ENCODE measurements around the gene C4BPA. TPM values are rescaled to one million over a fixed set of nuclear protein-coding genes. Genes with fewer than 3 reads are reported as not detected.

The C4BPA gene
- total RNA-seq, 1 donor from 2014 or later, result 0.52 TPM

DNA sequence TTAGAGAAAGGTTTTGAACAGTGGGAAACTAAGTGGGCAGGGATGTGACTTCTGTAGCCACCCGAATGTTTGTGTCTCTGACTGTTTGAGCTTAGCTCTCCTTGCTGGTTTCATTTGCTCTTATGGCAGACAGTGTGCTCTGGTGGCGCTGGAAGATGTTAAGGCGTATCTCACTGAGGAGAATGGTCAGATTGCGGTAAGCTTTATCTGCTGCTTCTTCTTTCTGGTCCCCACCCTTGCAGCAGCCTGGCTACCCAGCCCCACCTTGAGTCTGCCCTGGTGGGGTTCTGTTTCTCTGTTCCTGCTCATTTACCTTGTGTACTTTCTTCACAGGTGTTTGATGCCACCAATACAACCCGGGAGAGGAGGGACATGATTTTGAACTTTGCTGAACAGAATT is 41.0 kb upstream of the C4BPA start:
- peaks cover 11 to 33% (median 28%) of the 10 kb centered on the region in 3 donors for H3K4me1 ChIP-seq (ENCODE audit: control insufficient read depth in 3 of 3, insufficient read depth in 3 of 3, low read length in 3 of 3)
- no peak overlapping the region for H3K9ac ChIP-seq (ENCODE audit: low read depth in 1 of 3, low read length in 3 of 3)
- no peak overlapping the region for H3K4me3 ChIP-seq (ENCODE audit: low read length in 3 of 3)
- H3K27ac ChIP-seq (ENCODE audit: low read depth, low read length), result no peak overlapping the region
- no peaks in the 10 kb centered on the region for H3K9me3 ChIP-seq (ENCODE audit: control insufficient read depth in 3 of 3, low read length in 3 of 3)
- peaks cover 27 to 50% (median 37%) of the 10 kb centered on the region in 3 donors for H3K36me3 ChIP-seq (ENCODE audit: control insufficient read depth in 3 of 3, insufficient read depth in 3 of 3, low read length in 3 of 3)
- H3K27me3 ChIP-seq (ENCODE audit: control insufficient read depth in 3 of 3, insufficient read depth in 3 of 3, low read length in 3 of 3), result no peaks in the 10 kb centered on the region

GRCh38 chr1:207064561-207064960 is 39.5 kb upstream of the C4BPA start:
- H3K27ac ChIP-seq (ENCODE audit: low read depth, low read length), result peak overlapping the region; percentile 57
- no peaks in the 10 kb centered on the region for H3K9me3 ChIP-seq (ENCODE audit: control insufficient read depth in 3 of 3, low read length in 3 of 3)
- no peak overlapping the region for H3K4me3 ChIP-seq (ENCODE audit: low read length in 3 of 3)
- peaks cover 4 to 22% (median 17%) of the 10 kb centered on the region in 3 donors for H3K4me1 ChIP-seq (ENCODE audit: control insufficient read depth in 3 of 3, insufficient read depth in 3 of 3, low read length in 3 of 3)
- no peaks in the 10 kb centered on the region for H3K27me3 ChIP-seq (ENCODE audit: control insufficient read depth in 3 of 3, insufficient read depth in 3 of 3, low read length in 3 of 3)
- peak overlapping the region in 1 of 3 donors; percentile 61 for H3K9ac ChIP-seq (ENCODE audit: low read depth in 1 of 3, low read length in 3 of 3)
- H3K36me3 ChIP-seq (ENCODE audit: control insufficient read depth in 3 of 3, insufficient read depth in 3 of 3, low read length in 3 of 3), result peaks cover 39 to 61% (median 50%) of the 10 kb centered on the region in 3 donors

- H3K4me1 ChIP-seq (ENCODE audit: control insufficient read depth in 3 of 3, insufficient read depth in 3 of 3, low read length in 3 of 3), result peaks cover 3 to 18% (median 10%) of the 10 kb centered on the region in 3 donors
- no peak overlapping the region for H3K4me3 ChIP-seq (ENCODE audit: low read length in 3 of 3)
- H3K9ac ChIP-seq (ENCODE audit: low read depth in 1 of 3, low read length in 3 of 3), result no peak overlapping the region
- H3K9me3 ChIP-seq (ENCODE audit: control insufficient read depth in 3 of 3, low read length in 3 of 3), result no peaks in the 10 kb centered on the region
- no peak overlapping the region for H3K27ac ChIP-seq (ENCODE audit: low read depth, low read length)
- H3K36me3 ChIP-seq (ENCODE audit: control insufficient read depth in 3 of 3, insufficient read depth in 3 of 3, low read length in 3 of 3), result peaks cover 50 to 75% (median 53%) of the 10 kb centered on the region in 3 donors
- no peaks in the 10 kb centered on the region for H3K27me3 ChIP-seq (ENCODE audit: control insufficient read depth in 3 of 3, insufficient read depth in 3 of 3, low read length in 3 of 3)
Measured at GRCh38 chr1:207067185-207067584, 36.8 kb upstream of the C4BPA start.

DNA sequence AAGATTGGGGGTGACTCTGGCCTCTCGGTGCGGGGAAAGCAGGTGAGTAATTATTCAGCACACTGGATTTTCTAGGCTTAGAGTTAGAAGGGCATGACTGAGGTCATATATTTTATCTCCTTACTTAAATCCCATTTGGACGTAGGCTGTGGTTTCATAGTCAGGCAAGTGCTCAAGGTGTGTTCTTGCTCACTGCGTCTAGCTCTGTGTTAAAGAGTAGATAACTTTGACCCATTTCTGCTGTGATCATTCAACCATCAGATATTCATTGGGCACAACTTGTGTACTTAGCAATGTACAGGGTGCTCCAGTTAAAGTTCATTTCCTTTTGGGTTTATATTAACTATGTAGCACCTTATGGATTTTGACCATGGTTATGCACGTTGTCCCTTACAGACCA is 36.4 kb upstream of the C4BPA start:
- no peak overlapping the region for H3K27ac ChIP-seq (ENCODE audit: low read depth, low read length)
- no peak overlapping the region for H3K9ac ChIP-seq (ENCODE audit: low read depth in 1 of 3, low read length in 3 of 3)
- H3K36me3 ChIP-seq (ENCODE audit: control insufficient read depth in 3 of 3, insufficient read depth in 3 of 3, low read length in 3 of 3), result peaks cover 48 to 75% (median 52%) of the 10 kb centered on the region in 3 donors
- H3K9me3 ChIP-seq (ENCODE audit: control insufficient read depth in 3 of 3, low read length in 3 of 3), result no peaks in the 10 kb centered on the region
- peaks cover 3 to 18% (median 10%) of the 10 kb centered on the region in 3 donors for H3K4me1 ChIP-seq (ENCODE audit: control insufficient read depth in 3 of 3, insufficient read depth in 3 of 3, low read length in 3 of 3)
- no peaks in the 10 kb centered on the region for H3K27me3 ChIP-seq (ENCODE audit: control insufficient read depth in 3 of 3, insufficient read depth in 3 of 3, low read length in 3 of 3)
- no peak overlapping the region for H3K4me3 ChIP-seq (ENCODE audit: low read length in 3 of 3)

DNA sequence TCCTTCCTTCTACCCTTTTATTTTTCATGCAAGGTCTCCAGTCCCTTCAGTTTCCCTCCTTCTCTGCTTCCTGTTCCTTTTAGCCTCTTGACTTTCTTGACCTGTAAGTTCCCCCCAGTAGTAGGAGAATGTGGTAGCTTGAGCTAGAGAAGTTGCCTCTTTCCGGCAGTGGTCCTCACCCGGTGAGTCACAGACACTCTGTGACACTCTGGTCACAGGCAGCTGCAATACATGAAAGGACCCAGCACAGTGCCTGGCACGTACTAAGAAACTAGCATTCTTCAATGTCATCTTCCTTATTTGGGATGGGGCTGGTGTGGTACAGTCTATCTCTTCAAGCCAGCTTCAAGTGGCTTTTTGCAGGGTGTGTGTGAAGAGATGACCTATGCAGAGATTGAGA is 35.0 kb upstream of the C4BPA start:
- Histone ChIP-seq H3K9me3 (ENCODE audit: control insufficient read depth in 3 of 3, low read length in 3 of 3) (no peaks in the 10 kb centered on the region), H3K27ac (ENCODE audit: low read depth, low read length) (no peak overlapping the region), H3K9ac (ENCODE audit: low read depth in 1 of 3, low read length in 3 of 3) (no peak overlapping the region), H3K27me3 (ENCODE audit: control insufficient read depth in 3 of 3, insufficient read depth in 3 of 3, low read length in 3 of 3) (no peaks in the 10 kb centered on the region), H3K36me3 (ENCODE audit: control insufficient read depth in 3 of 3, insufficient read depth in 3 of 3, low read length in 3 of 3) (peaks cover 34 to 69% (median 45%) of the 10 kb centered on the region in 3 donors), H3K4me1 (ENCODE audit: control insufficient read depth in 3 of 3, insufficient read depth in 3 of 3, low read length in 3 of 3) (peaks cover 3 to 10% (median 9%) of the 10 kb centered on the region in 3 donors), H3K4me3 (ENCODE audit: low read length in 3 of 3) (no peak overlapping the region)

DNA sequence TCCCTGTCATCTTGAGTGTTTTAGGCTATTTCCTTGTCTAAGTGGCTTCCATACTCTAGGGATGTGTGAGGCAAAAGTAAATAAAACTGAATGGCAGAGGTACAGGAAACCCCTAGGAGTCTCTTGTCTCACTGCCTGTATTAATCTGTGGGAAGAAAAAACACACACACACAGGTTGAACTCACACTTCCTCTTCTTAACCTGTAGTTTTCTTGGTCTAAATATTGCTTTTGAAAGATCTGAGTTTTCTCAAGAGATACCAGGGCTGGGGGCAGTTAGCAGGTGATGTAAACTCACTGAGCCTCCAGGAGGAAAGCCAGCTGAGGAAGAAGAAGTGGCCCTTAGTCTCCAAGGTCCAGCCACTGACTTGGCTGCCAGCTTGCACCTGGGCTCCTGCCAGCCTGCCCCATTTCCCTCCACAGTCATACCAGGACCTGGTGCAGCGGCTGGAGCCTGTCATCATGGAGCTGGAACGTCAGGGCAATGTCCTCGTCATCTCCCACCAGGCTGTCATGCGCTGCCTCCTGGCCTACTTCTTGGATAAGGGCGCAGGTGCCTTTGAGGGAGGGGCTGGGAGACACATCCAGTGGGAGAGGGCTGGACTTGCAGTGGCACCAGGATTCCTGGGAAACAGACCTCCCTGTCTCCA is 34.1 kb upstream of the C4BPA start:
- no peaks in the 10 kb centered on the region for H3K27me3 ChIP-seq (ENCODE audit: control insufficient read depth in 3 of 3, insufficient read depth in 3 of 3, low read length in 3 of 3)
- no peaks in the 10 kb centered on the region for H3K9me3 ChIP-seq (ENCODE audit: control insufficient read depth in 3 of 3, low read length in 3 of 3)
- peaks cover 0 to 7% (median 5%) of the 10 kb centered on the region in 3 donors for H3K4me1 ChIP-seq (ENCODE audit: control insufficient read depth in 3 of 3, insufficient read depth in 3 of 3, low read length in 3 of 3)
- no peak overlapping the region for H3K4me3 ChIP-seq (ENCODE audit: low read length in 3 of 3)
- H3K36me3 ChIP-seq (ENCODE audit: control insufficient read depth in 3 of 3, insufficient read depth in 3 of 3, low read length in 3 of 3), result peaks cover 31 to 75% (median 54%) of the 10 kb centered on the region in 3 donors
- H3K27ac ChIP-seq (ENCODE audit: low read depth, low read length), result no peak overlapping the region
- H3K9ac ChIP-seq (ENCODE audit: low read depth in 1 of 3, low read length in 3 of 3), result peak overlapping the region in 1 of 3 donors; percentile 8

DNA sequence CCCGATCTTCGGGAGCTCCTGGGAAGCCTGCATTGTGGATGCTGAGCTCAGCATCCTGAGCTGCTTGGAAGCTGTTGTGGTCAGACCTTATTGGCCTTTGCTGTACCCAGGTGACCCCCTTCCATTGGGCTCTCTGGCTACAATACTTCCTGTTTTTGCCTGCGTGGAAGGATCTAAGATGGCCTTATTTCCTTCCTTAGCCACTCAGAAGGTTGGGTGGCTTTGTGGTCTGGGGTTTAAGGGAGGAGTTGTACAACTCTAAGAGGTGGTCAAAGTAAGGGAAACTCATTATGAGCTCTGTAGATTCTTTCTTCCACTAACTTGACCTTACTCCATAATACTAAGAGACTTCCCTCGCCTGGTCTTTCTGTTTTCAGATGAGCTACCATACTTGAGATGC is 33.2 kb upstream of the C4BPA start:
- no peaks in the 10 kb centered on the region for H3K27me3 ChIP-seq (ENCODE audit: control insufficient read depth in 3 of 3, insufficient read depth in 3 of 3, low read length in 3 of 3)
- H3K27ac ChIP-seq (ENCODE audit: low read depth, low read length), result no peak overlapping the region
- H3K4me1 ChIP-seq (ENCODE audit: control insufficient read depth in 3 of 3, insufficient read depth in 3 of 3, low read length in 3 of 3), result peaks cover 0 to 7% (median 5%) of the 10 kb centered on the region in 3 donors
- no peak overlapping the region for H3K9ac ChIP-seq (ENCODE audit: low read depth in 1 of 3, low read length in 3 of 3)
- no peaks in the 10 kb centered on the region for H3K9me3 ChIP-seq (ENCODE audit: control insufficient read depth in 3 of 3, low read length in 3 of 3)
- peaks cover 31 to 75% (median 57%) of the 10 kb centered on the region in 3 donors for H3K36me3 ChIP-seq (ENCODE audit: control insufficient read depth in 3 of 3, insufficient read depth in 3 of 3, low read length in 3 of 3)
- H3K4me3 ChIP-seq (ENCODE audit: low read length in 3 of 3), result no peak overlapping the region

- peaks cover 0 to 8% (median 8%) of the 10 kb centered on the region in 3 donors for H3K4me1 ChIP-seq (ENCODE audit: control insufficient read depth in 3 of 3, insufficient read depth in 3 of 3, low read length in 3 of 3)
- H3K9ac ChIP-seq (ENCODE audit: low read depth in 1 of 3, low read length in 3 of 3), result no peak overlapping the region
- H3K4me3 ChIP-seq (ENCODE audit: low read length in 3 of 3), result no peak overlapping the region
- peaks cover 31 to 69% (median 57%) of the 10 kb centered on the region in 3 donors for H3K36me3 ChIP-seq (ENCODE audit: control insufficient read depth in 3 of 3, insufficient read depth in 3 of 3, low read length in 3 of 3)
- H3K27ac ChIP-seq (ENCODE audit: low read depth, low read length), result no peak overlapping the region
- no peaks in the 10 kb centered on the region for H3K9me3 ChIP-seq (ENCODE audit: control insufficient read depth in 3 of 3, low read length in 3 of 3)
- no peaks in the 10 kb centered on the region for H3K27me3 ChIP-seq (ENCODE audit: control insufficient read depth in 3 of 3, insufficient read depth in 3 of 3, low read length in 3 of 3)
Measured at GRCh38 chr1:207071426-207071825, 32.6 kb upstream of the C4BPA start.

DNA sequence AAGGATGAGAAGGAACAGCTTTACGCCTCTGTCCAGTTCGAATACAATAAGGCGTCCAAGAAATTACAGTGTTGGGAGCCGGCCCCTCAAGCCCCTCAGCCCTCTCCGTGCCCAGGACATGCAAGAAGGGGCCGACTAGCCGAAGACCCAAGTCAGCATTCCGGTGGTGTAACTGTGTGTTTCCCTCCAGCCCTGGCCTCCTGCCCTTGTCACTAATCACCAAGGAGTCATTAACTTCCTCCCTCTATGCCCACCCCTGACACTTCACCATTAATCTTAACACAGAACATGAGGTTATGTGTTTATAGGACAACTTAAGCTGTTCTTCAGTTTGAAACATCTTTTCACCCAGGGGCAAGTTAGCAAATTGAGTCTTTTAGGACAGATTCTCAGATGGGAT is 31.8 kb upstream of the C4BPA start:
- peaks cover 2 to 15% (median 11%) of the 10 kb centered on the region in 3 donors for H3K4me1 ChIP-seq (ENCODE audit: control insufficient read depth in 3 of 3, insufficient read depth in 3 of 3, low read length in 3 of 3)
- H3K9ac ChIP-seq (ENCODE audit: low read depth in 1 of 3, low read length in 3 of 3), result no peak overlapping the region
- no peak overlapping the region for H3K27ac ChIP-seq (ENCODE audit: low read depth, low read length)

DNA sequence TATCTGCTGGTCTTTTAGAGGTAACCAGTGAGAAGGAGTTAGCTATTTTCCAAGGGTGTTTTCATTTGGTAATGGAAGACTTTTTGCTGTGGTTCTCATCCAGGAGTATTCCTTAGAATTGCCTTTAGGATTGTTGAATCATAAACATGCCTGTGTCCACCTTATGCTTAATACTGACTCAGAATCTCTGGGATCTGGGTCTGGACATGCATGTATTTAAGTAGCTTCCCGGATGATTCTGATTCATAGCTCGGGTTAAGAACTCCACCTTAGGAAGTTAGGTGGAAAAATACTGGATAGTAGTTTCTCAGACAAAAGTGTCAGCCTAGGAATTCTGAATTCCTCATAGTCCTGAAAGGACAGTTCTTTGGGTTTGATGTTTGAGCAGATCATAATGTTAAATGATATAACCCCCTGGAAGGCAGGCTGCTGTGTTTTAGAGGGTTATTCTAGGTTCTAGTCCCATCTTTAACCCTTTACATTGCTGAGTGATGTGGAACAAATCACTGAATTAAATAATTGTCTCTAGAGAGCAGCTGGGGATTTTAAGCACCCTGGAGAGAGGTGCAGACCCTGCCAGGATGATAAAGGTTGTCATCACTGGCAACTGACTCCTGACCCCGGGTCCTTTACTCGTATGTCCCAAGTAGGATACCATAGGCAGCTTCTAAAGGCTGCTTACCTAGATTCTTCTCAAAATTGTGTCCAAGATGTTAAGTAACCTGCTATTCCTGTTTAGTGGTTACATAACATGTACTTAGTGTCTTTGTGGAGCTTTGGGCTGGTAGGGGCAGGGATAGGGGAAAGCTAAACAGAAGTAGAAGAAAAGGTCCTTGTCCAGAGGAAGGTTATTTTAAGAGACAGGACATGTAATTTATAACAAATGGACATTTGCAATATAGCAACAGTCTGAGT is 29.9 kb upstream of the C4BPA start:
- Histone ChIP-seq H3K9me3 (ENCODE audit: control insufficient read depth in 3 of 3, low read length in 3 of 3) (no peaks in the 10 kb centered on the region), H3K36me3 (ENCODE audit: control insufficient read depth in 3 of 3, insufficient read depth in 3 of 3, low read length in 3 of 3) (peaks cover 17 to 59% (median 44%) of the 10 kb centered on the region in 3 donors), H3K4me1 (ENCODE audit: control insufficient read depth in 3 of 3, insufficient read depth in 3 of 3, low read length in 3 of 3) (peaks cover 7 to 15% (median 11%) of the 10 kb centered on the region in 3 donors), H3K4me3 (ENCODE audit: low read length in 3 of 3) (no peak overlapping the region), H3K27ac (ENCODE audit: low read depth, low read length) (no peak overlapping the region), H3K9ac (ENCODE audit: low read depth in 1 of 3, low read length in 3 of 3) (no peak overlapping the region), H3K27me3 (ENCODE audit: control insufficient read depth in 3 of 3, insufficient read depth in 3 of 3, low read length in 3 of 3) (no peaks in the 10 kb centered on the region)

More for the DNA sequence above, 31.8 kb upstream of the C4BPA start:
- no peaks in the 10 kb centered on the region for H3K9me3 ChIP-seq (ENCODE audit: control insufficient read depth in 3 of 3, low read length in 3 of 3)
- H3K36me3 ChIP-seq (ENCODE audit: control insufficient read depth in 3 of 3, insufficient read depth in 3 of 3, low read length in 3 of 3), result peaks cover 31 to 65% (median 57%) of the 10 kb centered on the region in 3 donors
- no peaks in the 10 kb centered on the region for H3K27me3 ChIP-seq (ENCODE audit: control insufficient read depth in 3 of 3, insufficient read depth in 3 of 3, low read length in 3 of 3)
- H3K4me3 ChIP-seq (ENCODE audit: low read length in 3 of 3), result no peak overlapping the region
